KMS-11 (cell line): Measurements from ENCODE around the gene KCNQ2.

Source experiments
- H2AFZ ChIP-seq: fragments of 200-600 bp; sonication (generic); 2 replicates; pipeline ENCODE4 v1.6.1; 2016; ENCODE audit warnings: antibody characterized with exemption, mixed run types, low read depth
- H3K27ac ChIP-seq: fragments of 200-600 bp; sonication (generic); 2 replicates; pipeline ENCODE4 v1.6.1; 2016; ENCODE audit warnings: mild to moderate bottlenecking, mixed run types
- H3K27me3 ChIP-seq: fragments of 200-600 bp; sonication (generic); 2 replicates; pipeline ENCODE4 v1.6.1; 2017; ENCODE audit warnings: mild to moderate bottlenecking, low read depth, mixed run types, moderate library complexity; ENCODE audit not compliant: insufficient read depth
- H3K36me3 ChIP-seq: fragments of 200-600 bp; sonication (generic); 2 replicates; pipeline ENCODE4 v1.6.1; 2017; ENCODE audit warnings: mild to moderate bottlenecking, mixed run types; ENCODE audit not compliant: insufficient read depth
- H3K4me1 ChIP-seq: fragments of 200-600 bp; sonication (generic); 2 replicates; pipeline ENCODE4 v1.6.1; 2016; ENCODE audit warnings: mild to moderate bottlenecking, low read depth, mixed run types; ENCODE audit not compliant: poor library complexity, severe bottlenecking
- H3K4me2 ChIP-seq: fragments of 200-600 bp; sonication (generic); 2 replicates; pipeline ENCODE4 v1.7.0; 2016; ENCODE audit warnings: mild to moderate bottlenecking, mixed run types
- H3K4me3 ChIP-seq: fragments of 200-600 bp; sonication (generic); IDR thresholded peaks from 2 replicates; pipeline ENCODE4 v1.6.1; 2017; ENCODE audit warnings: low read depth, low read length, mixed read lengths; ENCODE audit not compliant: insufficient read depth
- H3K79me2 ChIP-seq: fragments of 200-600 bp; sonication (generic); 2 replicates; pipeline ENCODE4 v1.6.1; 2016; ENCODE audit warnings: low read depth, mixed run types; ENCODE audit not compliant: insufficient read depth
- H3K9ac ChIP-seq: fragments of 200-600 bp; sonication (generic); 2 replicates; pipeline ENCODE4 v1.6.1; 2016; ENCODE audit warnings: mild to moderate bottlenecking, mixed run types
- H4K20me1 ChIP-seq: fragments of 200-600 bp; sonication (generic); 2 replicates; pipeline ENCODE4 v1.6.1; 2016; ENCODE audit warnings: mild to moderate bottlenecking, mixed run types; ENCODE audit not compliant: insufficient read depth
- CTCF ChIP-seq: fragments of 200-600 bp; sonication (generic); conservative IDR thresholded peaks from 2 replicates; pipeline ENCODE4 v1.6.1; 2017; ENCODE audit warnings: low read depth, mild to moderate bottlenecking, antibody characterized with exemption, low read length, moderate library complexity, mixed read lengths

KCNQ2 gene

GRCh38 chr20:63455568-63455859, 16.9 kb downstream of the KCNQ2 start:
- Histone ChIP-seq H3K4me1 (no peaks in the 10 kb centered on the region), H3K27ac (no peak overlapping the region), H3K4me3 (no peak overlapping the region), H4K20me1 (no peaks in the 10 kb centered on the region), H3K36me3 (no peaks in the 10 kb centered on the region), H3K4me2 (no peak overlapping the region), H3K79me2 (no peaks in the 10 kb centered on the region), H3K27me3 (peaks cover 99% of the 10 kb centered on the region), H3K9ac (no peak overlapping the region), H2AFZ (no peak overlapping the region)
- TF ChIP-seq CTCF = no peak

GRCh38 chr20:63454731-63455567, 17.5 kb downstream of the KCNQ2 start:
- H3K4me2 ChIP-seq = no peak overlapping the region
- no peak overlapping the region for H3K4me3 ChIP-seq
- H3K9ac ChIP-seq = no peak overlapping the region
- no peak overlapping the region for H3K27ac ChIP-seq
- no peak for TF ChIP-seq CTCF
- no peak overlapping the region for H2AFZ ChIP-seq
- H3K79me2 ChIP-seq = no peaks in the 10 kb centered on the region
- no peaks in the 10 kb centered on the region for H3K36me3 ChIP-seq
- H3K27me3 ChIP-seq = peaks cover 94% of the 10 kb centered on the region
- H4K20me1 ChIP-seq = no peaks in the 10 kb centered on the region
- no peaks in the 10 kb centered on the region for H3K4me1 ChIP-seq

- H3K4me1 ChIP-seq = no peaks in the 10 kb centered on the region
- H3K36me3 ChIP-seq = no peaks in the 10 kb centered on the region
- H4K20me1 ChIP-seq = no peaks in the 10 kb centered on the region
- H3K27ac ChIP-seq = no peak overlapping the region
- H2AFZ ChIP-seq = no peak overlapping the region
- H3K79me2 ChIP-seq = no peaks in the 10 kb centered on the region
- no peak overlapping the region for H3K9ac ChIP-seq
- no peak; the same call in 1 of the 2 replicates for TF ChIP-seq CTCF
- no peak overlapping the region for H3K4me3 ChIP-seq
- H3K27me3 ChIP-seq = peaks cover 93% of the 10 kb centered on the region
- H3K4me2 ChIP-seq = no peak overlapping the region
Observed at GRCh38 chr20:63452821-63453523, 19.5 kb downstream of the KCNQ2 start.

GRCh38 chr20:63452341-63452740, 20.1 kb downstream of the KCNQ2 start:
- H2AFZ ChIP-seq = no peak overlapping the region
- H3K79me2 ChIP-seq = no peaks in the 10 kb centered on the region
- no peaks in the 10 kb centered on the region for H3K4me1 ChIP-seq
- H3K36me3 ChIP-seq = no peaks in the 10 kb centered on the region
- H3K4me3 ChIP-seq = no peak overlapping the region
- H3K4me2 ChIP-seq = no peak overlapping the region
- no peaks in the 10 kb centered on the region for H4K20me1 ChIP-seq
- no peak overlapping the region for H3K27ac ChIP-seq
- H3K27me3 ChIP-seq = peaks cover 93% of the 10 kb centered on the region
- no peak for TF ChIP-seq CTCF
- no peak overlapping the region for H3K9ac ChIP-seq
